ENCODE results near the gene KRTAP27-1.

DNA sequence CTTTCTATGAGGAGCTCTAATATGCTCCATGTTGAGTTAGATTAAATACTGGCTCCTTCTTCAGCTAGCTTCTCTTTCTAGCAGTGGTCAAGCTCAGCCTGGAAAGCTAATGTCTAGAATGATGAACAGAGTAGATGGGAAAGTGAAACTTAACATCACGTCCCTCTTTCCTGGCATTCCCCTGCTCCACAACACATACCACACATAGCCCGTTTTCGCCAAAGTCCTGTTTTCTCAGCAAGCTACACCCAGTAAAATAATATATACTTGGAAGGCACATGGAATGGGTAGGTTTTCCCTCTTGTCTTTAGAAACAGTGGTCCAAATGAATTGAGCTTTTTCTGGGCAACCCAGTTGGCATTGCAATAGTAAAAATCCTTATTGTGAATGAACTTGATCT lies 3.8 kb downstream of the KRTAP27-1 start:
- TF ChIP-seq CTCF (IDR thresholded peaks at IDR 0.05; ENCODE audit: borderline replicate concordance, extremely low read depth, low read length, poor library complexity, severe bottlenecking) (no peak), EZH2 (IDR thresholded peaks at IDR 0.05; ENCODE audit: borderline replicate concordance, low read depth, low read length, severe bottlenecking) (no peak)
